AG10803 (cell line): ENCODE results near the gene SEC24D.
A peak's percentile ranks its signal among the peaks of the same experiment; 100 is the strongest.

ENCODE experiments used
- DNase-seq: peaks from one replicate; pipeline ENCODE4 v3.0.0; 2010; ENCODE audit warnings: low read depth
- H3K4me3 ChIP-seq: 2 replicates; pipeline ENCODE4 v1.5.1; 2011; ENCODE audit warnings: mild to moderate bottlenecking, low read length, control low read depth
- TF ChIP-seq, protein P1 (sequence below): conservative IDR thresholded peaks from 2 replicates; pipeline ENCODE4 v1.5.1; 2011; ENCODE audit warnings: mild to moderate bottlenecking, low read length, control low read depth, inconsistent platforms

SEC24D gene

DNA sequence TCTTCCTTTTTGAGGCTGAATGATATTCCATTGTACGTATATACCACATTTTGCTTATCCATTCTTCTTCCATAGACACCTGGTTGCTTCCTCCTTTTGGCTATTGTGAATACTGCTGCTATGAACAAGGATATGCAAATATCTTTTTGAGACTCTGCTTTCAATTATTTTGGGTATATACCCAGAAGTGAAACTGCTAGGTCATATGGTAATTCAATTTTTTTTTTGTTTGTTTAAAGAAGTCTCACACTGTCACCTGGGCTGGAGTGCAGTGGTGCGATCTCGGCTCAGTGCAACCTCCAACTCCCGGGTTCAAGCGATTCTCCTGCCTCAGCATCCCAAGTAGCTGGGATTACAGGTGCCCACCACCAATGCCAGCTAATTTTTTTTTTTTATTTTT lies 75.4 kb downstream of the SEC24D start:
- H3K4me3 ChIP-seq, result no peak overlapping the region
- TF ChIP-seq, protein P1, sequence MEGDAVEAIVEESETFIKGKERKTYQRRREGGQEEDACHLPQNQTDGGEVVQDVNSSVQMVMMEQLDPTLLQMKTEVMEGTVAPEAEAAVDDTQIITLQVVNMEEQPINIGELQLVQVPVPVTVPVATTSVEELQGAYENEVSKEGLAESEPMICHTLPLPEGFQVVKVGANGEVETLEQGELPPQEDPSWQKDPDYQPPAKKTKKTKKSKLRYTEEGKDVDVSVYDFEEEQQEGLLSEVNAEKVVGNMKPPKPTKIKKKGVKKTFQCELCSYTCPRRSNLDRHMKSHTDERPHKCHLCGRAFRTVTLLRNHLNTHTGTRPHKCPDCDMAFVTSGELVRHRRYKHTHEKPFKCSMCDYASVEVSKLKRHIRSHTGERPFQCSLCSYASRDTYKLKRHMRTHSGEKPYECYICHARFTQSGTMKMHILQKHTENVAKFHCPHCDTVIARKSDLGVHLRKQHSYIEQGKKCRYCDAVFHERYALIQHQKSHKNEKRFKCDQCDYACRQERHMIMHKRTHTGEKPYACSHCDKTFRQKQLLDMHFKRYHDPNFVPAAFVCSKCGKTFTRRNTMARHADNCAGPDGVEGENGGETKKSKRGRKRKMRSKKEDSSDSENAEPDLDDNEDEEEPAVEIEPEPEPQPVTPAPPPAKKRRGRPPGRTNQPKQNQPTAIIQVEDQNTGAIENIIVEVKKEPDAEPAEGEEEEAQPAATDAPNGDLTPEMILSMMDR, result no peak
- DNase-seq, result no peak

DNA sequence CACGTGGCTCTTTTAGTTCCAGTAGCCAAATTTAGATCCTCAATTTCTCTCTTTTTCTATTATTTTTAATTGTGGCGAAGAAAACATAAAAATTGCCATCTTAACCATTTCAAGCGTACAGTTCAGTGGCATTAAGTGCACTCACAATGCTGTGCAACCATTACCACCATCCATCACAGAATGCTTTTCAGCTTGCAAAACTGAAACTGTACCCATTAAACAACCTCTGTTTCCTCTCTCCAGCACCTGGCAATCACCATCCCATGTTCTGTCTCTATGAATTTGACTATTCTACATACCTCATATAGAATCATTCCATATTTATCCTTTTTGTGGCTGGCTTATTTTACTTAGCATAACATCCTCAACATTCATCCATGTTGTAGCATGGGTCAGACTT lies 75.8 kb downstream of the SEC24D start:
- TF ChIP-seq, protein P1, result no peak
- no peak overlapping the region for H3K4me3 ChIP-seq
- no peak for DNase-seq

DNA sequence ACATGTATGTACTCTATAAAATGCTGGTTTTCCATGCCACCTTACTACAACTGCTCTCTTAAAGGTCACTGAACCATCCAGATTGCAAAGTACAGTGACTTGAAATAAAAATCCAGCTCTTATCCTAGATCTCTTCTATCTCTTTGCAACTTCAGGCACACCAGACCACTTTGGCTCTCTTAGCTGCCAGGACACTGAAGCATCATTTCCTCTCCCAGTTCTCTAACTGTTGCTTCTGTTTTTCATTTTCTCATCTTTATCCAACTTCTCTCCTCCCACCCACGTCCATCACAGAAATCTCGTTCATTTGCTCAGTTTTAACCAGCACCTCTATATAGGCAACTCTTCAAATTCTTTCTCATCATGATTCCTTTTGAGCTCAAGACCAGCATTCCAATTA lies 76.4 kb downstream of the SEC24D start:
- no peak for DNase-seq
- TF ChIP-seq, protein P1, result no peak
- no peak overlapping the region for H3K4me3 ChIP-seq

DNA sequence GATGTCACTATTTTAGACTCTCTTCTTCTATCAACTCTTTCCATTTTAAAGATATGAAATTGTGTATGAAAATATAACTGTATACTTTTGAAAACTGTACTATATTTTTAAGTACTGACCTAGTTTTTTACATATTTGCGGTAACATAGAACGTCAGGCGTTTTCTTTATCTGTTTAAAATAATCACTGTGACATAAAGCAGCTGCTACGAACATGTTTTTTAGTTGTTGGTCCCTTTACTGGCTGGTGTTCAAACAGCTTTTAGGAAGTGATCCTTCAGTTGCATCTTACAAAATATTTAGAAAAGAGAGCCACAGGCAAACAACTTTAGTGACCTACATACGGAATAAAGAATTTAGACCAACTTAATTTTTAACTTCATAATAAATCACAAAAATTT lies 77.6 kb downstream of the SEC24D start:
- no peak overlapping the region for H3K4me3 ChIP-seq
- TF ChIP-seq, protein P1, result no peak
- DNase-seq, result peak; percentile 72

DNA sequence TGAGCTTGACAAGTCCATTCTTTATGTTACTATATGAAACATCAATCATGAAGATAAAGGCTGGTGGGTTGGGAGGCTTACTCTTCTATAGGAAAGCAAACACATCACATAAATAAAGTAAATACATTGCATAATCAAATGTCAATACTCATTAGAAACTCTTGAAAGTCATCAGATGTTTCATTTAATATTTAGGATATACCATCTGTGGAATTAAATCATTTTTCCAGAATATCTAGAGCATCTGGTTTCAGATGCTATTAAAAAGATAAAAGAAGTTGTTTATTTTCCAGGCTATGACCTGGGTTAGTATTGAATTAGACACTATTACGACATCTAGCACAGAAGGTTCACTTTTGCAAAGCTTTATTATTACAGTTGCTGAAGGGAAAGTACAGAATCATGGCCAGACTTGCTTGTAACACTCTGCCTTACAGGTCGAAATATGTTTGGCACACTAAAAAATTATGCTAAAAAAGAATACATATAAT lies 78.1 kb downstream of the SEC24D start:
- no peak overlapping the region for H3K4me3 ChIP-seq
- DNase-seq, result peak; percentile 66
- TF ChIP-seq, protein P1, result no peak

DNA sequence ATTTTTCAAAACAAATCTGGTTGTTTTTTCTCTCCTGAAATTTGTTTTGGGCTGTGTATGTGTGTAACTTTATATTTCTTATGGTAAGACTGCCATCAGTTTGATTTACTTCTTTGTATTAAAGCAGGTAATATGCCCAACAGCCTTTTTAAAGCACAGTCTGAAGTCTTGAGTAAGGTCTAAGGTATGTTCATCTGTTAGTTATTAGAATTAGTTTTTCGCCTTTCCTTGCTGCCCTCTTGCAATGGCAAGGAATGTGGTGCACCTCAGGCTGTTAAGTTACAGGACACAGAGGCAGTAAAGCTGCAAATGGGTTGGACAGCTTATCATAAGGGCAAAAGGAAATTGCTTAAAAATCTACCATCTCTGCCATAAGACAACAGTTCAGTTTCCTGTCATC lies 79.0 kb downstream of the SEC24D start:
- TF ChIP-seq, protein P1, result no peak
- peak; percentile 33 for DNase-seq
- no peak overlapping the region for H3K4me3 ChIP-seq

DNA sequence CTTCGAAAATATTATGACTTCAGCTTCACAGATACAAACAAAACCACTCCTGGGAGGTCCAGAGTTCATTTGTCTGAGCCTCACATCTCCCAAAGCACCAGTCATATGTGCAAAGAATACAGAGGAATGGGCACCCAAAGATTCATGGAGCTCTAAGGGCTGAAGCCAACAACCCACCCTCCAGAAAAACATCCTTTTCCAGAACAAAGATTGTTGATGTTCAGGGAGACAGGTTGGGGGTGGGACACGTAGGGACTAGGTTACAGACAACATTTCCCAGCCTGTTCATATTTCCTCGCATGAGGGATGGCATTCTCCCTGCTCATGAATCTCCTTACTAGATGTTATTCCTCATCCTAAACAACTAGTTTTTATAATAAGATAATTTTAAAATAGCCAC lies 79.5 kb downstream of the SEC24D start:
- no peak for DNase-seq
- no peak overlapping the region for H3K4me3 ChIP-seq
- TF ChIP-seq, protein P1, result no peak
